H9 (cell line): ENCODE measurements around the gene METTL23. TPM values are rescaled to one million over a fixed set of nuclear protein-coding genes. Genes with fewer than 3 reads are reported as not detected.

Source experiments
- DNase-seq: peaks from one replicate; pipeline ENCODE4 v3.0.0-alpha.2; 2017
- H2AFZ ChIP-seq: one replicate; pipeline ENCODE4 v1.6.1; 2013; ENCODE audit warnings: mild to moderate bottlenecking, low read length, control low read depth, moderate library complexity
- H2AK5ac ChIP-seq: 2 replicates; pipeline ENCODE4 v1.6.1; 2013; ENCODE audit warnings: low read length, control low read depth, mixed read lengths; ENCODE audit not compliant: insufficient read length
- H2BK120ac ChIP-seq: one replicate; pipeline ENCODE4 v1.6.1; 2013; ENCODE audit warnings: low read depth, mild to moderate bottlenecking, low read length, control low read depth, inconsistent platforms; ENCODE audit not compliant: poor library complexity, severe bottlenecking
- H2BK12ac ChIP-seq: 2 replicates; pipeline ENCODE4 v1.6.1; 2013; ENCODE audit warnings: low read length, control low read depth, mixed read lengths, low read depth; ENCODE audit not compliant: insufficient read length
- H2BK15ac ChIP-seq: 2 replicates; pipeline ENCODE4 v1.6.1; 2013; ENCODE audit warnings: low read depth, low read length, control low read depth
- H2BK20ac ChIP-seq: one replicate; pipeline ENCODE4 v1.6.1; 2013; ENCODE audit warnings: low read depth, mild to moderate bottlenecking, low read length, control low read depth, inconsistent platforms; ENCODE audit not compliant: poor library complexity, severe bottlenecking
- H2BK5ac ChIP-seq: 2 replicates; pipeline ENCODE4 v1.6.1; 2013; ENCODE audit warnings: low read length, control low read depth, mixed read lengths; ENCODE audit not compliant: insufficient read length
- H3K14ac ChIP-seq: 2 replicates; pipeline ENCODE4 v1.6.1; 2013; ENCODE audit warnings: low read length, control low read depth; ENCODE audit not compliant: insufficient read depth
- H3K18ac ChIP-seq: 2 replicates; pipeline ENCODE4 v1.6.1; 2013; ENCODE audit warnings: low read depth, mild to moderate bottlenecking, mixed read lengths, low read length, control low read depth; ENCODE audit not compliant: insufficient read length
- H3K23ac ChIP-seq: 2 replicates; pipeline ENCODE4 v1.6.1; 2013; ENCODE audit warnings: low read length, control low read depth, mixed read lengths, low read depth; ENCODE audit not compliant: insufficient read length
- H3K23me2 ChIP-seq: 2 replicates; pipeline ENCODE4 v1.6.1; 2013; ENCODE audit warnings: low read depth, mild to moderate bottlenecking, mixed read lengths, low read length, control low read depth; ENCODE audit not compliant: insufficient read length, poor library complexity, severe bottlenecking
- H3K27ac ChIP-seq: 2 replicates; pipeline ENCODE4 v1.5.1; 2013; ENCODE audit warnings: low read length, control low read depth, mixed read lengths, low read depth; ENCODE audit not compliant: insufficient read length
- H3K27me3 ChIP-seq: 2 replicates; pipeline ENCODE4 v1.6.1; 2013; ENCODE audit warnings: low read length, control low read depth, inconsistent platforms; ENCODE audit not compliant: insufficient read depth
- H3K4ac ChIP-seq: 2 replicates; pipeline ENCODE4 v1.6.1; 2013; ENCODE audit warnings: low read depth, mild to moderate bottlenecking, control low read depth, inconsistent platforms, low read length, moderate library complexity
- H3K4me1 ChIP-seq: 2 replicates; pipeline ENCODE4 v1.6.1; 2013; ENCODE audit warnings: low read length, control low read depth, inconsistent platforms; ENCODE audit not compliant: insufficient read depth
- H3K4me2 ChIP-seq: 2 replicates; pipeline ENCODE4 v1.6.1; 2013; ENCODE audit warnings: low read length, control low read depth, mixed read lengths; ENCODE audit not compliant: insufficient read length, insufficient read depth
- H3K56ac ChIP-seq: 2 replicates; pipeline ENCODE4 v1.6.1; 2013; ENCODE audit warnings: low read depth, mild to moderate bottlenecking, mixed read lengths, low read length, control low read depth; ENCODE audit not compliant: insufficient read length
- H3K79me1 ChIP-seq: 2 replicates; pipeline ENCODE4 v1.6.1; 2013; ENCODE audit warnings: low read depth, mild to moderate bottlenecking, moderate library complexity, low read length, control low read depth, inconsistent platforms; ENCODE audit not compliant: insufficient read depth, poor library complexity, severe bottlenecking
- H3K79me2 ChIP-seq: 2 replicates; pipeline ENCODE4 v1.6.1; 2013; ENCODE audit warnings: low read length, control low read depth, inconsistent platforms; ENCODE audit not compliant: insufficient read depth
- H3K9ac ChIP-seq: 2 replicates; pipeline ENCODE4 v1.6.1; 2013; ENCODE audit warnings: low read length, control low read depth, mixed read lengths; ENCODE audit not compliant: insufficient read length; ENCODE audit errors: extremely low read depth
- H3K9me3 ChIP-seq: one replicate; pipeline ENCODE4 v1.6.1; 2013; ENCODE audit warnings: low read depth, low read length, inconsistent platforms; ENCODE audit not compliant: control insufficient read depth
- H3T11ph ChIP-seq: one replicate; pipeline ENCODE4 v1.6.1; 2013; ENCODE audit warnings: mild to moderate bottlenecking, low read length, control low read depth, inconsistent platforms
- H4K20me1 ChIP-seq: one replicate; pipeline ENCODE4 v1.6.1; 2013; ENCODE audit not compliant: control insufficient read depth, insufficient read length, insufficient read depth
- H4K5ac ChIP-seq: 2 replicates; pipeline ENCODE4 v1.6.1; 2013; ENCODE audit warnings: low read depth, mild to moderate bottlenecking, mixed read lengths, low read length, control low read depth; ENCODE audit not compliant: insufficient read length
- H4K8ac ChIP-seq: replicated peaks from 2 replicates; pipeline ENCODE4 v1.6.1; 2013; ENCODE audit warnings: low read length, control low read depth, mixed read lengths, low read depth; ENCODE audit not compliant: insufficient read length
- H4K91ac ChIP-seq: 2 replicates; pipeline ENCODE4 v1.6.1; 2013; ENCODE audit warnings: low read depth, mild to moderate bottlenecking, moderate library complexity, mixed read lengths, low read length, control low read depth; ENCODE audit not compliant: insufficient read length
- H3K27ac Mint-ChIP-seq, 3 experiments: 2 replicates in 2 of 3; 3 replicates in 1 of 3; pipeline ENCODE4 v1.8.0; 2020 to 2021; ENCODE audit warnings: mixed read lengths in 3 of 3, mild to moderate bottlenecking in 1 of 3, moderate library complexity in 1 of 3
- H3K27me3 Mint-ChIP-seq: 2 replicates; pipeline ENCODE4 v1.8.0; 2021; ENCODE audit warnings: low read depth, mild to moderate bottlenecking, moderate library complexity, mixed read lengths
- H3K36me3 Mint-ChIP-seq, 3 experiments: 2 replicates in 2 of 3; 3 replicates in 1 of 3; pipeline ENCODE4 v1.8.0; 2020 to 2021; ENCODE audit warnings: low read depth in 3 of 3, mixed read lengths in 3 of 3; ENCODE audit not compliant: insufficient read depth in 1 of 3
- H3K4me1 Mint-ChIP-seq, 2 experiments: 2 replicates each; pipeline ENCODE4 v1.8.0; 2020; ENCODE audit warnings: mixed read lengths in 2 of 2
- H3K4me3 Mint-ChIP-seq, 2 experiments: 2 replicates in 1 of 2; 3 replicates in 1 of 2; pipeline ENCODE4 v1.8.0; 2020 to 2021; ENCODE audit warnings: mild to moderate bottlenecking in 2 of 2, mixed read lengths in 2 of 2, moderate library complexity in 1 of 2
- H3K9me3 Mint-ChIP-seq, 2 experiments: 2 replicates in 1 of 2; 3 replicates in 1 of 2; pipeline ENCODE4 v1.8.0; 2020; ENCODE audit warnings: mild to moderate bottlenecking in 2 of 2, mixed read lengths in 2 of 2, moderate library complexity in 1 of 2
- CTCF ChIP-seq: fragments of 200-600 bp; sonication (generic); conservative IDR thresholded peaks from 3 replicates; pipeline ENCODE4 v1.8.0; 2021; ENCODE audit warnings: antibody characterized with exemption, mild to moderate bottlenecking
- WGBS: extraction: QIAGEN DNeasy Blood & Tissue Kit; methylation state at CpG from one replicate; pipeline ENCODE4 v1.1.7; 2013; ENCODE audit warnings: missing lambda C conversion rate, low lambda C conversion rate, mixed read lengths; ENCODE audit not compliant: insufficient read length; ENCODE audit errors: extremely low coverage; 5-methylcytosine and 5-hydroxymethylcytosine counted together
- total RNA-seq: library from RNA; stranded (reverse); gene quantifications from 2 replicates; pipeline ENCODE4 v1.2.1, GENCODE V29; 2021

Gene METTL23
- total RNA-seq, 1 experiment from 2014 or later: 29.9 TPM

GRCh38 chr17:76713765-76714164 lies 12.9 kb upstream of the METTL23 start:
- Mint-ChIP-seq H3K4me3 (no peak overlapping the region), H3K4me1 (peaks cover 20 to 23% of the 10 kb centered on the region in 2 experiments), H3K36me3 (peaks cover 7 to 34% (median 33%) of the 10 kb centered on the region in 3 experiments; a peak in 6 of 7 replicates), H3K9me3 (no peaks in the 10 kb centered on the region), H3K27me3 (peaks cover 13% of the 10 kb centered on the region), H3K27ac (no peak overlapping the region)
- Histone ChIP-seq H3K79me1 (no peaks in the 10 kb centered on the region), H2AK5ac (no peak overlapping the region), H4K5ac (no peak overlapping the region), H2BK20ac (no peak overlapping the region), H3K9ac (no peak overlapping the region), H2BK120ac (no peak overlapping the region), H4K8ac (no peak overlapping the region), H2BK12ac (no peak overlapping the region), H3K23ac (no peak overlapping the region), H3K27ac (no peak overlapping the region), H3K27me3 (no peaks in the 10 kb centered on the region; the same call in 1 of the 2 replicates), H2AFZ (no peak overlapping the region), H3K4me2 (no peak overlapping the region), H2BK15ac (no peak overlapping the region), H3K4me1 (no peaks in the 10 kb centered on the region), H3K18ac (no peak overlapping the region), H2BK5ac (no peak overlapping the region), H3K4ac (no peak overlapping the region), H3K56ac (no peak overlapping the region), H4K91ac (no peak overlapping the region), H4K20me1 (no peaks in the 10 kb centered on the region), H3T11ph (no peak overlapping the region), H3K23me2 (peaks cover 4% of the 10 kb centered on the region), H3K9me3 (no peaks in the 10 kb centered on the region), H3K14ac (no peak overlapping the region), H3K79me2 (no peaks in the 10 kb centered on the region)
- TF ChIP-seq CTCF: no peak
- DNase-seq: no peak
- no CpG with 5 or more reads among the region's 7 CpGs for WGBS
